K562 (cell line): ENCODE measurements around the gene ANKRD44. TPM values are rescaled to one million over a fixed set of nuclear protein-coding genes. Genes with fewer than 3 reads are reported as not detected.

Source experiments
- ATAC-seq: fragments of 200-7000 bp; cut with Tn5 transposase; 3 replicates; pipeline ENCODE4 v1.9.1; 2020; ENCODE audit warnings: moderate library complexity
- BruUV-seq: library from RNA; stranded (reverse); fragments of 400-500 nt; replicated peaks from 2 replicates; lab custom pipeline; 2021; lab: Mats Ljungman, UMichigan
- CTCF ChIA-PET: fragments of 300-600 bp; formaldehyde crosslinking; extraction: SDS; loops from one replicate; lab custom pipeline; 2021; ENCODE audit warnings: low intra/inter-chr PET ratio; lab: Yijun Ruan, JAX
- POLR2A ChIA-PET: fragments of 300-600, 350-650 bp; sonication (Branson Sonifier 250); formaldehyde crosslinking; extraction: SDS; loops from one replicate; lab custom pipeline; 2021; ENCODE audit warnings: antibody characterized with exemption, inconsistent platforms; lab: Yijun Ruan, JAX
- DNase-seq, 4 experiments: peaks; one replicate each; pipeline versions ENCODE4 v3.0.0 to v3.0.0-alpha.2; 2011 to 2018; ENCODE audit warnings: low spot score in 3 of 4, mixed read lengths in 3 of 4; ENCODE audit errors: extremely low read depth in 1 of 4
- FAIRE-seq: peaks from 2 replicates; lab custom pipeline; 2011; peaks lifted over from hg19 to GRCh38; lab: Jason Lieb, UNC
- H2AFZ ChIP-seq: 2 replicates; pipeline ENCODE4 v1.6.0; 2011; ENCODE audit warnings: low read depth, low read length, control low read depth, inconsistent platforms
- H3K27ac ChIP-seq: fragments of 200-600 bp; 3 replicates; pipeline ENCODE4 v1.8.0; 2011; ENCODE audit warnings: low read depth, mild to moderate bottlenecking, control low read depth, inconsistent platforms, low read length, moderate library complexity, mixed read lengths; ENCODE audit errors: extremely low read depth
- H3K27me3 ChIP-seq, 2 experiments: fragments of 300-600 bp in 1 of 2; 2 replicates in 1 of 2; 3 replicates in 1 of 2; pipeline versions ENCODE4 v1.6.0 to v1.8.0; 2011; ENCODE audit warnings: inconsistent platforms in 2 of 2, low read length in 2 of 2, mild to moderate bottlenecking in 1 of 2, mixed read lengths in 1 of 2, moderate library complexity in 1 of 2; ENCODE audit not compliant: control insufficient read depth in 2 of 2, insufficient read depth in 2 of 2
- H3K36me3 ChIP-seq: fragments of 300-600 bp; 3 replicates; pipeline ENCODE4 v1.8.0; 2011; ENCODE audit warnings: mild to moderate bottlenecking, low read length, inconsistent platforms; ENCODE audit not compliant: control insufficient read depth, insufficient read depth
- H3K4me1 ChIP-seq, 2 experiments: fragments of 200-600 bp in 1 of 2; replicated peaks in 1 of 2; 2 replicates in 1 of 2; 3 replicates in 1 of 2; pipeline versions ENCODE4 v1.5.1 to v1.8.0; 2011; ENCODE audit warnings: inconsistent platforms in 2 of 2, low read length in 2 of 2, mild to moderate bottlenecking in 1 of 2, mixed read lengths in 1 of 2, moderate library complexity in 1 of 2; ENCODE audit not compliant: control insufficient read depth in 2 of 2, insufficient read depth in 2 of 2
- H3K4me2 ChIP-seq: 2 replicates; pipeline ENCODE4 v1.6.1; 2011; ENCODE audit warnings: low read length, control low read depth, inconsistent platforms, mixed read lengths; ENCODE audit not compliant: insufficient read depth
- H3K4me3 ChIP-seq: fragments of 200-600 bp; sonication (generic), shearing (Covaris generic); 2 replicates; pipeline ENCODE4 v1.5.1; 2016; ENCODE audit warnings: control low read depth, inconsistent platforms
- H3K79me2 ChIP-seq: fragments of 200-600 bp; 3 replicates; pipeline ENCODE4 v1.8.0; 2011; ENCODE audit warnings: low read length, inconsistent platforms; ENCODE audit not compliant: control insufficient read depth, insufficient read depth
- H3K9ac ChIP-seq, 2 experiments: 2 replicates each; pipeline versions ENCODE4 v1.6.0 to v1.6.1; 2011; ENCODE audit warnings: low read depth in 2 of 2, low read length in 2 of 2, control low read depth in 1 of 2, inconsistent platforms in 1 of 2, mild to moderate bottlenecking in 1 of 2, mixed read lengths in 1 of 2; ENCODE audit not compliant: insufficient read depth in 1 of 2
- H3K9me1 ChIP-seq: one replicate; pipeline ENCODE4 v1.6.0; 2011; ENCODE audit warnings: inconsistent platforms, mild to moderate bottlenecking, low read length, moderate library complexity; ENCODE audit not compliant: control insufficient read depth, insufficient read depth
- H3K9me3 ChIP-seq: replicated peaks from 2 replicates; pipeline ENCODE4 v1.5.1; 2011; ENCODE audit warnings: low read depth, low read length, inconsistent platforms; ENCODE audit not compliant: control insufficient read depth, insufficient read depth
- H4K20me1 ChIP-seq: replicated peaks from 2 replicates; pipeline ENCODE4 v1.6.1; 2011; ENCODE audit warnings: low read length, inconsistent platforms, mixed read lengths; ENCODE audit not compliant: control insufficient read depth, insufficient read depth
- BCL6 ChIP-seq: fragments of 250-450 bp; sonication (Bioruptor Pico); IDR thresholded peaks from 2 replicates; pipeline ENCODE4 v1.4.0; 2020
- HDAC1 ChIP-seq, 2 experiments: fragments of 450-650 bp; IDR thresholded peaks; 2 replicates each; pipeline ENCODE4 v1.6.1; 2016 to 2017; ENCODE audit warnings: inconsistent platforms in 1 of 2, mild to moderate bottlenecking in 1 of 2, moderate library complexity in 1 of 2
- YBX1 ChIP-seq: fragments of 450-650 bp; IDR thresholded peaks from 2 replicates; pipeline ENCODE4 v1.7.1; 2016; ENCODE audit warnings: mild to moderate bottlenecking
- ZNF282 ChIP-seq: sonication (generic); formaldehyde crosslinking; IDR thresholded peaks from 2 replicates; pipeline ENCODE4 v1.8.1; 2023; ENCODE audit warnings: missing genetic modification reagents
- ZNF766 ChIP-seq: fragments of 200-800 bp; sonication (Bioruptor generic); conservative IDR thresholded peaks from 2 replicates; pipeline ENCODE4 v1.6.1; 2016; ENCODE audit warnings: missing genetic modification characterization, missing compliant biosample characterization
- WGBS: fragments of 100-300 bp; shearing (Covaris generic); methylation state at CpG from one replicate; pipeline ENCODE4 v1.1.6; 2016; ENCODE audit warnings: low coverage, mixed read lengths; ENCODE audit not compliant: insufficient coverage; ENCODE audit errors: missing lambda C conversion rate; 5-methylcytosine and 5-hydroxymethylcytosine counted together
- in situ Hi-C: fragments of 300-500 bp; cut with MboI; formaldehyde crosslinking; loops from 4 replicates; pipeline ENCODE4 v1.15.0; 2018; ENCODE audit warnings: inconsistent platforms, mixed read lengths
- intact Hi-C: fragments of 100-400 bp; cut with micrococcal nuclease; formaldehyde crosslinking; loops from 2 replicates; pipeline ENCODE4 v1.14.2; 2022
- polyA plus RNA-seq, 8 experiments: library from polyadenylated mRNA; depleted of rRNA in 4 of 8; stranded (reverse) in 5 of 8; unstranded in 3 of 8; fragments of >200 nt; fragmentation: Nextera tagmentation in 2 of 8; fragmentation: Illumina TruSeq in 1 of 8; extraction: Ambion mirVana in 2 of 8; extraction: Trizol in 1 of 8; gene quantifications; 2 replicates each; pipeline versions ENCODE4 v1.2.1 to v1.2.3, GENCODE V29; 2011 to 2014; ENCODE audit warnings: inconsistent platforms in 1 of 8, missing spikeins in 1 of 8
- total RNA-seq, 7 experiments: library from RNA; depleted of rRNA in 6 of 7; stranded (reverse); fragments of >200 nt in 6 of 7; fragmentation: Illumina TruSeq in 2 of 7; extraction: Trizol in 2 of 7; gene quantifications; 2 replicates each; pipeline versions ENCODE4 v1.2.1 to v1.2.3, GENCODE V29; 2011 to 2021; ENCODE audit warnings: low replicate concordance in 1 of 7
- TF ChIP-seq, protein P1 (sequence below): sonication (generic); formaldehyde crosslinking; IDR thresholded peaks from 2 replicates; pipeline ENCODE4 v1.8.0; 2023; ENCODE audit warnings: missing genetic modification reagents, mild to moderate bottlenecking, borderline replicate concordance
- TF ChIP-seq, protein P2 (sequence below): sonication (generic); formaldehyde crosslinking; IDR thresholded peaks from 2 replicates; pipeline ENCODE4 v1.8.1; 2023; ENCODE audit warnings: missing genetic modification reagents, mild to moderate bottlenecking, borderline replicate concordance

Gene ANKRD44
- total and polyA plus RNA-seq, 9 of the 15 experiments (the other 6 are each of a cell fraction or from before 2014, with no cell fraction given) = 0.03 to 0.64 (median 0.07) TPM; not detected in 3

DNA sequence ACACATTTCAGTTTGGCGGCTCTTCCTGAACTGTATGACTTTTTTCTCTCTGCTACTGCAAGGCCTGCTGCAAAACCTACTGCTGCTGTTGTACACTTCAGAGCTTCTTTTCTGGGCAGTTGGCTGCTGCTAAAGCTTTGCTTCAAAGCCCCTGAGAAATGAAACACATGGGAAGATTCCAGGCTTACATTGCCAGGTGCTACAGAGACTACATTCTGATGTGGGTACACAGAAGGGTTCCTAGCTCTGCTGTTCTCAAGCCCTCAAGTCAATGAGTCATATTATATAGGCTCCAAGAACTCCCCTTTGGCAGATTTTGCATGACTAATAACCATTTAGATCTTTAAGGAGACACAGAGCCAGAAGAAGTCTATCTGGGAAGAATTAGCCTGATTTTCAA lies 371.2 kb downstream of the ANKRD44 start:
- CTCF ChIA-PET = no interaction called here
- in situ Hi-C loops (no loop called here), intact Hi-C loops (no loop called here)
- no TSS peak for BruUV-seq
- H4K20me1 ChIP-seq = no peaks in the 10 kb centered on the region
- no peaks in the 10 kb centered on the region for H3K9me3 ChIP-seq
- DNase-seq = no peak
- H3K4me1 ChIP-seq = no peaks in the 10 kb centered on the region
- POLR2A ChIA-PET = no interaction called here
- H3K36me3 ChIP-seq = no peaks in the 10 kb centered on the region
- H3K4me3 ChIP-seq = no peak overlapping the region
- no peaks in the 10 kb centered on the region for H3K9me1 ChIP-seq
- H3K79me2 ChIP-seq = no peaks in the 10 kb centered on the region
- ATAC-seq = no peak
- H3K27me3 ChIP-seq = no peaks in the 10 kb centered on the region
- H3K9ac ChIP-seq = no peak overlapping the region
- no peak overlapping the region for H3K27ac ChIP-seq
- WGBS = 0% methylated on average over 1 of the region's 1 CpG
- H2AFZ ChIP-seq = no peak overlapping the region
- no peak for FAIRE-seq
- no peak overlapping the region for H3K4me2 ChIP-seq
- TF ChIP-seq ZNF766 (CRISPR knock-in tag) (no peak), HDAC1 (IDR thresholded peaks at IDR 0.05) (no peak), ZNF282 (CRISPR knock-in tag) (no peak), YBX1 (no peak), BCL6 (CRISPR knock-in tag) (no peak)
- TF ChIP-seq, protein P1, sequence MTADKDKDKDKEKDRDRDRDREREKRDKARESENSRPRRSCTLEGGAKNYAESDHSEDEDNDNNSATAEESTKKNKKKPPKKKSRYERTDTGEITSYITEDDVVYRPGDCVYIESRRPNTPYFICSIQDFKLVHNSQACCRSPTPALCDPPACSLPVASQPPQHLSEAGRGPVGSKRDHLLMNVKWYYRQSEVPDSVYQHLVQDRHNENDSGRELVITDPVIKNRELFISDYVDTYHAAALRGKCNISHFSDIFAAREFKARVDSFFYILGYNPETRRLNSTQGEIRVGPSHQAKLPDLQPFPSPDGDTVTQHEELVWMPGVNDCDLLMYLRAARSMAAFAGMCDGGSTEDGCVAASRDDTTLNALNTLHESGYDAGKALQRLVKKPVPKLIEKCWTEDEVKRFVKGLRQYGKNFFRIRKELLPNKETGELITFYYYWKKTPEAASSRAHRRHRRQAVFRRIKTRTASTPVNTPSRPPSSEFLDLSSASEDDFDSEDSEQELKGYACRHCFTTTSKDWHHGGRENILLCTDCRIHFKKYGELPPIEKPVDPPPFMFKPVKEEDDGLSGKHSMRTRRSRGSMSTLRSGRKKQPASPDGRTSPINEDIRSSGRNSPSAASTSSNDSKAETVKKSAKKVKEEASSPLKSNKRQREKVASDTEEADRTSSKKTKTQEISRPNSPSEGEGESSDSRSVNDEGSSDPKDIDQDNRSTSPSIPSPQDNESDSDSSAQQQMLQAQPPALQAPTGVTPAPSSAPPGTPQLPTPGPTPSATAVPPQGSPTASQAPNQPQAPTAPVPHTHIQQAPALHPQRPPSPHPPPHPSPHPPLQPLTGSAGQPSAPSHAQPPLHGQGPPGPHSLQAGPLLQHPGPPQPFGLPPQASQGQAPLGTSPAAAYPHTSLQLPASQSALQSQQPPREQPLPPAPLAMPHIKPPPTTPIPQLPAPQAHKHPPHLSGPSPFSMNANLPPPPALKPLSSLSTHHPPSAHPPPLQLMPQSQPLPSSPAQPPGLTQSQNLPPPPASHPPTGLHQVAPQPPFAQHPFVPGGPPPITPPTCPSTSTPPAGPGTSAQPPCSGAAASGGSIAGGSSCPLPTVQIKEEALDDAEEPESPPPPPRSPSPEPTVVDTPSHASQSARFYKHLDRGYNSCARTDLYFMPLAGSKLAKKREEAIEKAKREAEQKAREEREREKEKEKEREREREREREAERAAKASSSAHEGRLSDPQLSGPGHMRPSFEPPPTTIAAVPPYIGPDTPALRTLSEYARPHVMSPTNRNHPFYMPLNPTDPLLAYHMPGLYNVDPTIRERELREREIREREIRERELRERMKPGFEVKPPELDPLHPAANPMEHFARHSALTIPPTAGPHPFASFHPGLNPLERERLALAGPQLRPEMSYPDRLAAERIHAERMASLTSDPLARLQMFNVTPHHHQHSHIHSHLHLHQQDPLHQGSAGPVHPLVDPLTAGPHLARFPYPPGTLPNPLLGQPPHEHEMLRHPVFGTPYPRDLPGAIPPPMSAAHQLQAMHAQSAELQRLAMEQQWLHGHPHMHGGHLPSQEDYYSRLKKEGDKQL = no peak
- TF ChIP-seq, protein P2, sequence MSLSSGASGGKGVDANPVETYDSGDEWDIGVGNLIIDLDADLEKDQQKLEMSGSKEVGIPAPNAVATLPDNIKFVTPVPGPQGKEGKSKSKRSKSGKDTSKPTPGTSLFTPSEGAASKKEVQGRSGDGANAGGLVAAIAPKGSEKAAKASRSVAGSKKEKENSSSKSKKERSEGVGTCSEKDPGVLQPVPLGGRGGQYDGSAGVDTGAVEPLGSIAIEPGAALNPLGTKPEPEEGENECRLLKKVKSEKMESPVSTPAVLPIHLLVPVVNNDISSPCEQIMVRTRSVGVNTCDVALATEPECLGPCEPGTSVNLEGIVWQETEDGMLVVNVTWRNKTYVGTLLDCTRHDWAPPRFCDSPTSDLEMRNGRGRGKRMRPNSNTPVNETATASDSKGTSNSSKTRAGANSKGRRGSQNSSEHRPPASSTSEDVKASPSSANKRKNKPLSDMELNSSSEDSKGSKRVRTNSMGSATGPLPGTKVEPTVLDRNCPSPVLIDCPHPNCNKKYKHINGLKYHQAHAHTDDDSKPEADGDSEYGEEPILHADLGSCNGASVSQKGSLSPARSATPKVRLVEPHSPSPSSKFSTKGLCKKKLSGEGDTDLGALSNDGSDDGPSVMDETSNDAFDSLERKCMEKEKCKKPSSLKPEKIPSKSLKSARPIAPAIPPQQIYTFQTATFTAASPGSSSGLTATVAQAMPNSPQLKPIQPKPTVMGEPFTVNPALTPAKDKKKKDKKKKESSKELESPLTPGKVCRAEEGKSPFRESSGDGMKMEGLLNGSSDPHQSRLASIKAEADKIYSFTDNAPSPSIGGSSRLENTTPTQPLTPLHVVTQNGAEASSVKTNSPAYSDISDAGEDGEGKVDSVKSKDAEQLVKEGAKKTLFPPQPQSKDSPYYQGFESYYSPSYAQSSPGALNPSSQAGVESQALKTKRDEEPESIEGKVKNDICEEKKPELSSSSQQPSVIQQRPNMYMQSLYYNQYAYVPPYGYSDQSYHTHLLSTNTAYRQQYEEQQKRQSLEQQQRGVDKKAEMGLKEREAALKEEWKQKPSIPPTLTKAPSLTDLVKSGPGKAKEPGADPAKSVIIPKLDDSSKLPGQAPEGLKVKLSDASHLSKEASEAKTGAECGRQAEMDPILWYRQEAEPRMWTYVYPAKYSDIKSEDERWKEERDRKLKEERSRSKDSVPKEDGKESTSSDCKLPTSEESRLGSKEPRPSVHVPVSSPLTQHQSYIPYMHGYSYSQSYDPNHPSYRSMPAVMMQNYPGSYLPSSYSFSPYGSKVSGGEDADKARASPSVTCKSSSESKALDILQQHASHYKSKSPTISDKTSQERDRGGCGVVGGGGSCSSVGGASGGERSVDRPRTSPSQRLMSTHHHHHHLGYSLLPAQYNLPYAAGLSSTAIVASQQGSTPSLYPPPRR (CRISPR knock-in tag) = no peak
